AG09309 (cell line): Measurements from ENCODE around the gene GLYR1.

ENCODE experiments used
- DNase-seq: peaks from one replicate; pipeline ENCODE4 v3.0.0-alpha.2; 2010; ENCODE audit warnings: low read depth
- H3K4me3 ChIP-seq: 2 replicates; pipeline ENCODE4 v1.5.1; 2011; ENCODE audit warnings: mild to moderate bottlenecking, low read depth, low read length, moderate library complexity; ENCODE audit not compliant: control insufficient read depth
- CTCF ChIP-seq: IDR thresholded peaks from 2 replicates; pipeline ENCODE4 v1.5.1; 2011; ENCODE audit warnings: mild to moderate bottlenecking, low read depth, low read length, inconsistent platforms; ENCODE audit not compliant: insufficient read depth, control insufficient read depth; ENCODE audit errors: missing control alignments

Gene GLYR1

GRCh38 chr16:4891886-4892216 lies 44.8 kb upstream of the GLYR1 start:
- no peak for TF ChIP-seq CTCF
- no peak for DNase-seq
- no peak overlapping the region for H3K4me3 ChIP-seq

GRCh38 chr16:4891097-4891885 lies 44.2 kb upstream of the GLYR1 start:
- TF ChIP-seq CTCF = no peak
- no peak for DNase-seq
- H3K4me3 ChIP-seq = no peak overlapping the region

GRCh38 chr16:4890686-4891085 lies 43.6 kb upstream of the GLYR1 start:
- no peak overlapping the region for H3K4me3 ChIP-seq
- no peak for DNase-seq
- TF ChIP-seq CTCF = no peak

- DNase-seq = no peak
- H3K4me3 ChIP-seq = no peak overlapping the region
- no peak for TF ChIP-seq CTCF
Observed at GRCh38 chr16:4890026-4890425, 42.9 kb upstream of the GLYR1 start.

- no peak overlapping the region for H3K4me3 ChIP-seq
- no peak for DNase-seq
Observed at GRCh38 chr16:4888428-4889135, 41.5 kb upstream of the GLYR1 start.

GRCh38 chr16:4886151-4886550 lies 39.1 kb upstream of the GLYR1 start:
- no peak for TF ChIP-seq CTCF
- DNase-seq = no peak
- no peak overlapping the region for H3K4me3 ChIP-seq

More at GRCh38 chr16:4888428-4889135, 41.5 kb upstream of the GLYR1 start:
- TF ChIP-seq CTCF = no peak
